Measurements from ENCODE around the gene NOLC1.
"Not testable (repeated sequence)": the region's sequence is repeated elsewhere in the genome, so short reads cannot be mapped to it uniquely, and the experiment has no call there.

NOLC1 gene

DNA sequence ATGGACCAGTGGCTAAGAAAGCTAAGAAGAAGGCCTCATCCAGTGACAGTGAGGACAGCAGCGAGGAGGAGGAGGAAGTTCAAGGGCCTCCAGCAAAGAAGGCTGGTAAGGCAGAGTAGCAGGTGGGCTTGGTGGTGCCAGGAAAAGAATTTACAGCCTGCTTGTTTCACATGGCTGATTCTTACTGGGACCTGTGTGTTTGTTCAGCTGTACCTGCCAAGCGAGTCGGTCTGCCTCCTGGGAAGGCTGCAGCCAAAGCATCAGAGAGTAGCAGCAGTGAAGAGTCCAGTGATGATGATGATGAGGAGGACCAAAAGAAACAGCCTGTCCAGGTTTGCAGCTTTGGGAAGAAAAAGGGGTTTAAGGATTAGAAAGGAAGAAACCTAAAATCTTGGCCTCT is 5.0 kb downstream of the NOLC1 start:
- DNase-seq: no peak

DNA sequence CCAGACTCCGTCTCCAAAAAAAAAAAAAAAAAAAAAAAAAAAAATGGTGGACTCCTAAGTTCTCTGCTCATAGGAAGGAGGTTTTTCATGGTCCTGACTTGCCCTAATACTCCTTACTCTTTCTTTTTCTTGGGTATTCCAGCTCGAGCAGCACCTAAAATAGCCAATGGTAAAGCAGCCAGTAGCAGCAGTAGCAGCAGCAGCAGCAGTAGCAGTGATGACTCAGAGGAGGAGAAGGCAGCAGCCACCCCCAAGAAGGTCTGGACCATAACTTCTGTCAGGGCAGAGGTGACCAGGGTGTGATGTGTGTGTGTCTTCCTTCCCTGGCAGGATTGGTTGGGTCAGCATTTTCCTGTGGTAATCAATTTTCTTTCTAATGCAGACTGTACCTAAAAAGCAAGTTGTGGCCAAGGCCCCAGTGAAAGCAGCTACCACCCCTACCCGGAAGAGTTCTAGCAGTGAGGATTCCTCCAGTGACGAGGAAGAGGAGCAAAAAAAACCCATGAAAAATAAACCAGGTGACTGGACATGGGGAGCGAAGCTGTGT is 6.9 kb downstream of the NOLC1 start:
- DNase-seq: no peak

DNA sequence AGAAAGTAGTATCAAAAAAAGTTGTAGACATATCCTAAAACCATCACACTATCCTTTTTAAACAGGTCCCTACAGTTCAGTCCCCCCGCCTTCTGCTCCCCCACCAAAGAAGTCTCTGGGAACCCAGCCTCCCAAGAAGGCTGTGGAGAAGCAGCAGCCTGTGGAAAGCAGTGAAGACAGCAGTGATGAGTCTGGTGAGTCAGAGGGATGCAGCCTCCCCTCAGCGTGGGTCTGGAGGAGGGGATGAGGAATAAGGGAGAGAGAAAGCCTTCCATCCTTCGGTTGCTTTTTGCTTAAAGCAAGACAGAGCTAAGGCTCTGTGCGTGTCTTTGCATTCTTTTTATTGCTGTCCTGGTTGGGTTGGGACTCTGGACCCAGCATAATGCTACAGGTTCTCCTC is 7.6 kb downstream of the NOLC1 start:
- no peak for DNase-seq

DNA sequence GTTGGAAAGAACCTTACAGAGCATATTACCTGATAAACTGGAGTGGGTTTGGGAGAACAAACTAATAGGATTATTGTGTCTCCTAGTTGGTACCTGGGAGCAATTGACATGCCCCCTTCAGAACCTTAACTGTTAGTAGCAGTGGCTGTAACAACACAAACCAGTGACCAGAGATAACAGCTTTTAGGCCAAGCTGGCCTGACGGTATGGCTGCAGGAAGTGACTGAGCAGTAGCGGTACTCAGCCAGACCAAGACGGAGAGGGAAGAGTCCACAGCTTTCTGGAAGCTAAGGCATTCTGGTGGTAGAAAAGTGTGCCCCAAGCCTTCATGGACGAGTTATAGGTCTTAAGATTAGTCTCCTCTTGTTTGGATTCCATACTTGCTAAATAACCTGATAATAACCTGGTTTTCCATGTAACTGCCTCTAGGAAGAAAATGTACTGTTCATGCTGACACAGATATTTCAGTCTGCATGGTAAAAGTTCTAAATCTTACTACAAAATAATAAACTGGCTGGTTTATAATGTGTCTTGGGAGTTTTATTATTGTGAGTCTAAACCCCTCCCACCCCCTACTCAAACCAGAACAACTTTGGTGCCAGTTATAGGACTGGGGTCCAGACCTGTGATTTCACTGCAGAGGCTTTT is 11.3 kb downstream of the NOLC1 start:
- no peak for DNase-seq

DNA sequence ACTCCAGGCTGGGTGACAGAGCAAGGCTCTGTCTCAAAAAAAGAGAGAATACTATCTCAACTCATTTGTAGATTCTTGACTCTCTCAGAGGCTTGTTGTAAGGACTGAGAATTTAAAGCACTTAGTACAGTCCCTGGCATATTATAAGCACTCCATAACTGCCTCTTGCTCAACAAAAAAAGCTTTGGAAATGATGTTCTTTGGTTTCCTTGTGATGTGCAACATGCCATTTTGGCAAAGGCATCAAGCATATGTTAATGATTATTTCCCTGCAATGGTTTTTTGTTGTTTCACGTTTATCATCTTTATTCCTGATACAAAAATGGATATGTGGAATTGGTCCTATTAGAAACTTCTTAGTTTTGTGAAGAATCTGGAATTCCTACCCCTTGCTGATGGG is 15.7 kb downstream of the NOLC1 start:
- no peak for DNase-seq

DNA sequence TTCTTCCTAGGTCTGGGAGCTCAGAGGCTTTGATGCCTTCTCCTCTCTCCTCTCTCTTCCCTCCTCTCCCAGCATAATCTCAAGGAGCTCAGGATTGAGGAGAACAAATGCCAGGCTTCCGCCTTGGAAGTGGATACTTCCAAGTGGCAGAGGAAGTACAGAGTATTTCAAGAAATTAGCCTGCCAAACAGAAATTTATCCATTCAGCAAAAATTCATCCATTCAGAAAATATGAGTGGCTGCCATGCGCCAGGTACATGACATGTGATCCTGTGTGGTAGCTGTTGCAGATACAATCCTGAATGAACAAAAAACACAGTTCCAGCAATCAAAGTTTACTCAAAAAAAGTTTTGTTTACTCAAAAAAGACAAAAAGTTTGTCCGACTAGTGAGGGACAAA is 18.4 kb downstream of the NOLC1 start:
- no peak for DNase-seq

DNA sequence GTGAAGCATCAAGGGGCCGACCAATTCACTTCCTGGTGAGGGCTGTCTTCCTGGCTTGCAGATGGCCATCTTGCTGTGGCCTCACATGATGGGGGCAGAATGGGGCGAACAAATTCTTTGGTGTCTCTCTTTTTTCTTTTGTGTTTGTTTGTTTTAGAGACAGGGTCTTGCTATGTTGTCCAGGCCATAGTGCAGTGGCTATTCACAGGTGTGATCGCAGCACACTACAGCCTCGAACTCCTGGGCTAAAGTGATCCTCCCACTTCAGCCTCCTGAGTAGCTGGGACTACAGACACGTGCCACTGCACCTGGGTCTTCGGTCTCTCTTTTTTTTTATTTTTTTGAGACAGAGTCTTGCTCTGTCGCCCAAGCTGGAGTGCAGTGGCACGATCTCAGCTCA is 20.1 kb downstream of the NOLC1 start:
- no peak for DNase-seq

DNA sequence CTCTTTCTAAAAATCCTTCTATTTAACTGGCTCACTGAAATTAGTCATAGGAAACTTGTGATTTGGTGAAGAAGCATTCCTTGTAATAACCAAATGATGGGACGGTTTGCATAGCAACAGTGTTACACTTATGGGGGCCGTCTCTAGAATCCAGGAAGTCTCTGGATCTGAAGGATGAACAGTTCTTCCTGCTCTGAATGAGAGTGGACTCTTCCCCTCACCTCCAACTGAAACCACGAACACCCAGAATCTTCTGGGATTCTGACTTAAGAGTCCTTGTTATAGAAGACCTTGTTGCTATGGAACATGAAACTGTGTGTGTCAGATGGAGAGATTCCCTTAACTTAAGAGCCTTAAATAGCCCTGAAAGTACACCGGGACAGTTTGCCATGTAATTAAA is 23.2 kb downstream of the NOLC1 start:
- DNase-seq: no peak

DNA sequence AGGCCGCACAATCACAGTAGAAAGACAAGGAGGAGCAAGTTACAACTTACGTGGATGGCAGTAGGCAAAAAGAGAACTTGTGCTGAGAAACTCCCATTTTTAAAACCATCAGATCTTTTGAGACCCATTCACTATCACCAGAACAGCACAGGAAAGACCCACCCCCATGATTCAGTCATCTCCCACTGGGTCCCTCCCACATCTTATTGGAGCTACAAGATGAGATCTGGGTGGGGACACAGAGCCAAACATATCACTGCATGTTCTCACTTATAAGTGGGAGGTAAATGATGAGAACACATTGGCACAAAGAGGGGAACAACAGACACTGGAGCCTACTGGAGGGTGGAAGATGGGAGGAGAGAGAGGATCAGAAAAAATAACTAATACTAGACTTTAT is 32.4 kb downstream of the NOLC1 start:
- no peak for DNase-seq

DNA sequence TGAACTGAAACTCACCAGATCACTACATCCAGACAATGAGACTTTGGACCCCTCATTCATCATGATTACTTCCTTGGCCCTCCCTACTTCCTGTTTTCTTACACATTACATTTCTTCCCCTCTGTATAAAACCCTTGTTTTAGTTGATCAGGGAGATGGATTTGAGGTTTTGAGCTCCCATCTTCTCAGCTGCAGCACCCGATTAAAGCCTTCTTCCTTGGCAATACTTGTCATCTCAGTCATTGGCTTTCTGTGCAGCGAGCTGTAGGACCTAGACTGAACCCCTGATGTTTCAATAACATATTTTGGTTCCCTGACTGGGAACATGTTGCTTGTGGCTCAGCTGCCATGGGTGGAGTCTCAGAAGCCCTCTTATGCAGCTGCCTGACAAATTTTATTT is 33.1 kb downstream of the NOLC1 start:
- no peak for DNase-seq

DNA sequence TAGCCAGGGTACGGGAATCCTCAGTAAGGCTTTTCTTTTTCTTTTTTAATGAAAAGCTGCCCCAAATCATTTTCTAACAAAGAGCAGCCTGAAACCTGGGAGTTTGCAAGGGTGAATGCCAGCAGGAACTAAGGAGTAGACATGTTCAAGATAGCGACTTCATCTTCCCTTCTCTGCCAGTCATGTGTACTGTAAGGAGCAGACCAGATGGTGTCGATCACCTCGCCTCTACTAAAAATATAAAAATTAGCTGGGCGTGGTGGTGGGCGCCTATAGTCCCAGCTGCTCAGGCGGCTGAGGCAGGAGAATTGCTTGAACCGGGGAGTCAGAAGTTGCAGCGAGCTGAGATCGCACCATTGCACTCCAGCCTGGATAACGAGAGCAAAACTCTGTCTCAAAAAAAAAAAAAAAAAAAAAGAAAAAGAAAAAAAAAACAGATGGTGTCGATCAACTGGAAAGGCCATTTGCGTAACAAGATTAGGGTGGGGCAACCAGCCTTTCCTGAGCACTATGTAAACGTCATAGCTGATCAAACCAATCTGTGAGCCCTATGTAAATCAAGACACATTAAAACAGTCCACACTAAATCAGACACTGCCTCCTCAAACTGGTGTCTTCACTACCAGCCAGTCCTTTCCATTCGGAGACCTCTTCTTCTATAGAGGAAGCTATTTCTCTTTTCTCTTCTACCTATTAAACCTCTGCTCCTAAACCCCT is 33.8 kb downstream of the NOLC1 start:
- no peak for DNase-seq

DNA sequence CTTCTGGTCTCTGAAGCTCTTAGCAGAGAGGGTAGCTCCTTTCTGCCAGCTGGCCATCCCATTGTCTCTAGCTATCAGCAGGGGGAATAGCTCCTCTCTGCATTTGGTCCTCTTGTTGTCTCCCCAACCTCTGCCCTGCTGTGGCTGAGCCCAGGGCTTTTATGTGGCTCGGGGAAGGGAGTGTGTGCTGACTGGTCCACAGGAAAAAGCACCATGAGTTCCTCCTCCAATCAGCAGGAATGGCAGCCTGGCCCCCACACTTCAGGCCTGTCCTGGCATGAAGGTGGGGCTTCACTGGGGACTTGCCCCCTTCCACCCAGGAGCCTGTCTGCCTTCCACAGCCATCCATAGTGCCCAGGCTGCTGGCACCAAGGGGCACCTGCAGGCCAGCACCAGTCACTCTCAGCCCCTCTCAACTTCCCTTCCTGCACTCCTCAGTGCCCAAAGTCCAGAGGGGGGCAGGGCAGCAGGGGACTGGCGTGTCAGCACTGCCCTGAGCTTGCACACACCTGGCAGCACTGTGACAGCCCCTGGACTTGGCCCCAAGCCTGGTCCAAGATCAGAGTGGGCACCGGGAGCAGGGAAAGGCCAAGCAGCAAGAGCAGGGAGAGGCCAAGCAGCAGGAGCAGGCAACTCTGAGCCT is 36.2 kb downstream of the NOLC1 start:
- DNase-seq: no peak

DNA sequence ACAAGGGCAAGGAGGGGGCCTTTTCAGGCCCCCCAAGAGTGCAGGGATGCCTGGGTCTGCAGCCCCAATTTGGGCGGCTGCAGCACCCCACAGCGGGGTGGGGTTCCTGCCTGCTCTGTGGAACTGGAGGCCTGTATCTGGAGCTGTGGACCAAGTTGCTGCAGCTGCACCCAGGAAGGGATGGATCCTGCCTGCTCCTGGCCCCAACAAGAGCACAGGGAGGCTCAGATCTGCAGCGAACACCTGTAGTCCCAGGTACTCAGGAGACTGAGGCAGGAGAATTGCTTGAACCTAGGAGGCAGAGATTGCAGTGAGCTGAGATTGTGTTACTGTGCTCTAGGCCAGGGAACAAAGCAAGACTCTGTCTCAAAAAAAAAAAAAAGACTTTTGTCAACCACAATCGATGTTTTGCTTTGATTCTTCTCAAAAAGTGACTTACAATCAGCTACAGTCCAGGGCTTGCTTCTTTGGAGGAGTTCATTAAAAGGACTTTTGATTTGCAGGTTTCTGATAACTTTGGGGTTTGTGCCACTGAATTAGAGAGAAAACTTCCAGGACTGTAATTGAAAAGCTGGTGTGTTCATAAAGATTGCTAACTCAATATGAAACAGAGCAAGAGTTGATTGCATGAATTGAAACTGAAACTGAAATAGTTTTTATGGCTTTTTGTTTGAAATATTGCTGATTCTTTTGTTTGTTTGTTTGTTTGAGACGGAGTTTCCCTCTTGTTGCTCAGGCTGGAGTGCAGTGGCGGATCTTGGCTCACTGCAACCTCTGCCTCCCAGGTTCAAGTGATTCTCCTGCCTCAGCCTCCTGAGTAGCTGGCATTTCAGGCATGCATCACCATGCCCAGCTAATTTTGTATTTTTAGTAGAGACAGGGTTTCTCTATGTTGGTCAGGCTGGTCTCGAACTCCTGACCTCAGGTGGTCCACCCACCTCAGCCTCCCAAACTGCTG is 37.0 kb downstream of the NOLC1 start:
- DNase-seq: not testable (repeated sequence)

DNA sequence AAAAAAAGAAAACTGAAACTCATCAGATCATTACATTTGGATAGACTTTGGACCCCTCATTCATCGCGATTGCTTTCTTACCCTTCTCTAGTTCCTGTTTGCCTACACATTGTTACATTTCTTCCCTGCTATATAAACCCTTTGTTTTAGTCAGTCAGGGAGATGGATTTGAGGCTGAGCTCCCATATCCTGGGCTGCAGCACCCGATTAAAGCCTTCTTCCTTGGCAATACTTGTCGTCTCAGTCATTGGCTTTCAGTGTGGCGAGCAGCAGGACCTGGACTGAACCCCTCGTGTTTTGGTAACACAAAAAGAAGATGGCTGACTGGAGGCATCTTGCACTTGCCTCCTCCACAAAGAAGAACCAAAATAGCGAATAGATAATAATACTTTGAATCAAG is 39.8 kb downstream of the NOLC1 start:
- no peak for DNase-seq

DNA sequence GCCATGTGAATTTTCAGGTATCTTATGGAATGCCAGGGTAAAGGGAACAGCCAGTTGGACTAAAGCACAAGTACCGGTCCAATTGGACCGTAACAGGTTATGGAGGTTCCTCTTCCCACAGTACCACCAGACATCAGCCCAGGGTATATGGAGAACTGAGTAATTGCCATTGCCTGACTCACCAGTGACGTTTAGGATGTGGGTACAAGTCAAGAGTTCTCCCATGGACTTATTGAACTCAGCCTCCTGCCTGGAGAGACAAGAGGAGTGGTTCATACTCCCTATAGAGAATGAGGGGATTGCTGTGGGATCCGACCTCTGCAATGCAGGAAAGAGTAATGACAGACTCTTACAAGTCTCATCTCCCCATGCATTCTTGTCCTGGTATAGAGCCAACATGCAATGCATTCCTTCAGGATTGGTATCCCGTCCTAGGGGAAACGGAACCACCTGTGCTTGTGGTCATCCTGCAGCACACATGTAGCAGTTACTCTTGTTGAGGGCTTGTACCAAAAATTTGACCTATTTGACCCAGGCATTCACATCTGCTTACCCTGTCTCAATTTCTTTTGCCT is 43.2 kb downstream of the NOLC1 start:
- no peak for DNase-seq

DNA sequence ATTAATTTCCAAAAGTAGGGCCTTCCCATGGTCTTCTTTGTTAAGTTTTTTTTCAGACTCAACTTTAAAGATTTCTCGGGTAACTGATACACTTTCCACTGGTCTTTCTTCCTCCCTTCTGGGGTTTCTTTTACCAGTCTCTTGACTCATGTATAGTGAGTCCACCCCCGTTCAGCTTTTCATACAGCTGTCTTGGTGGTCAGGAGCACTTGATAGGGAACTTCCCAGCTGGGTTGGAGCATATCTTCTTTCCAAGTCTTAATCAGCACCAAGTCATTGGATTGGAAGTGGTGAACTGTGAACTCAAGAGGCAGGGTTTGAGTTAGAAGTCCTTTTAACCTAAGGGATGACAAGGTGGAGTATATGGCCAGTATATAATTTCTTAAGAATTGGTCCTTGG is 44.7 kb downstream of the NOLC1 start:
- no peak for DNase-seq

DNA sequence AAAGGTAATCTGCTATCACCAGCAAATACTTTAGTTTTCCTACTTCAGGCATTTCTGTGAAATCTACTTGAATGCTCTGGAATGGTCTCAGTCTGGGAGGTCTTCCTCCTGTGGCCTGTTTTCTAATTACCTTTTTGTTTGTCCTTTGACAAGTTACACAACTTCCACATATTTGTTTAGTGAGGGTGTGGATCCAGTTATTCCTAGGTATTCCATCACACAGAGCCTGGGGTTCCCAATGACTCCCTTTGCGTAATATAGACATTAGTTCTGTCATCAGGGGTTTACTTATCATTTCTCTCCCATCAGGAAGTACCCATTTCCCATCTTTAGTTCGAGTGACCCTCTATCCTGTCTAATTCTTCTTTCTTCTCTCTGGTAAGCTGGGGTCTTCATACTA is 45.8 kb downstream of the NOLC1 start:
- DNase-seq: no peak

DNA sequence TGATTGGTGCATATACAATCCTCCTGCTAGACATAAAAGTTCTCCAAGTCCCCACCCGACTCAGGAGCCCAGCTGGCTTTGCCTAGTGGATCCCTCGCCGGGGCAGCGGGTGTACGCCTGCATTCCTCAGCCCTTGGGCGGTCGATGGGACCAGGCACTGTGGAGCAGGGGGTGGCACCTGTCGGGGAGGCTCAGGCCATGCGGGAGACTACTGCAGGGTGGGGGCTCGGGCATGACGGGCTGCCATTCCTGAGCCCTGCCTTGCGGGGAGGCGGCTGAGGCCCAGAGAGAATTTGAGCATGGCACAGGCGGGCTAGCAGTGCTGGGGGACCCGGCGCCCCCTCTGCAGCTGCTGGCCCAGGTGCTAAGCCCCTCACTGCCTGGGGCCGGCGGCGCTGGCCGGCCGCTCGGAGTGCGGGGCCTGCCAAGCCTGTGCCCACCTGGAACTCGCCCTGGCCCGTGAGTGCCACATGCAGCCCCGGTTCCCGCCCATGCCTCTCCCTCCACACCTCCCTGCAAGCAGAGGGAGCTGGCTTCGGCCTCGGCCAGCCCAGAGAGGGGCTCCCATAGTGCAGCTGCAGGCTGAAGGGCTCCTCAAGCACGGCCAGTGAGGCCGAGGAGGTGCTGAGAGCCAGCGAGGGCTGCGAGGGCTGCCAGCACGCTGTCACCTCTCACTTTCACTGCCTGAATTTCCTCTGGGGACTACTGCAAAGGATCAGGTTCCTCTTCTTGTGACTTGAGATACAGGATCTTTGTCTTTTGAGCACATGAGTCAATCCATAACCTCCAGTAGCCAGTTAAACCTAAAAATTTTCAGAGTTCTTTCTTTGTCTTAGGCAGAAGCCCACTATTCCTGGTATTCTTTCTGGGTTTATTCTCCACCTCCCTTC is 48.8 kb downstream of the NOLC1 start:
- no peak for DNase-seq

DNA sequence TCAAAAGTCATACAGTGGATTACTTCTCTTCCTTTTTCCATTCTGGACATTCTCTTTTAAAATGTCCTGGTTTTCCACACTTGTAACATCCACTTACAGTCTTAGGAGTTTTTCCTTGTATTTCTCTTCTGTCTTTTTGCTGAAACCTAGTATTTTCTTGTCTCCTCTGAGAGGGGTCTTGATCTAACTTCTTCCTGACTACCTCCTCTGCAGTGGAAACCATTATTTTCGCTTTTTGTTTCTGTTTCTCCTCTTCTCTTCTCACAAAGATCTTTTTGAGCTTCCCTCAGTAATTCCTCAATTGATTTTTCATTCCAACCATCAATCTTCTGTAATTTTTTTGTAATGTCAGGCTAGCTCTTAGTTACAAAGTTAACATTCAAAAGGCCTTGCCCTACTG is 50.2 kb downstream of the NOLC1 start:
- DNase-seq: no peak

DNA sequence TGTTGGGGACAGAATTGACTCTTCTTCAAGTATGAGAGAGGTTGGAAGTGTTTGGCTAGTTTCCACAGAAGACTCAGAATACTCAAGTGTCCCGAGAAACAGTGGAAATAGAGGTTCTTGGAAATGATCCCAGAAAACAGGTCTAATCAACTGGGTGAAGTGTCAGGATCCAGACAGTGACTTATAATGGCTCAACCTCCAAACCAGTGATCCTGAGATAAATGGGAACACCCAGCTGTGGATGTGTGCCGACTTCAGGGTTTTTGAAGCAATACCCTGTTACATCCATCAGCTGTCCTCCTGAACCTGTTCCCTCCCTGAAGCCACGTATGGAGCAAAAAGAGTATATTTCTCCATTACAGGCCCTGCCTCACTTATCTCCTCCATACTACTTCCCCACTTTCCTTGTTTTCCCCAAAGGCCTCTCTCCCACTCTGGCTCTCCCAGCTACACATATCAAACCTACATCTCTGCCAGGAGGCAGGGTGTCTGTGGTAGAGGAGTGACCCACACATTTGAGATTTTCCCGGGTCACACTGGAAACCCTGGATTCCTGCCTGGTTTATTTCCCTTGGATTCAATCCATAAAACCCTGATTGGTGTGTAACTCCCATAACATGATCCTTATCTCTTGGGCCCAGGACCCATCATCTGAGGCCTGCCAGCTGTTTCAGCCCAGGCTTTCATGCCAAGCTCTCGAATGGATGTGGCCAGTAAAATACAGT is 56.3 kb downstream of the NOLC1 start:
- no peak for DNase-seq

Data from right hindlimb (tissue), 1 donor.